ENCODE data around the gene ZFAND6. TPM values are rescaled to one million over a fixed set of nuclear protein-coding genes. Genes with fewer than 3 reads are reported as not detected.
"Not testable (repeated sequence)": the region's sequence is repeated elsewhere in the genome, so short reads cannot be mapped to it uniquely, and the experiment has no call there.

Gene ZFAND6
- total and polyA plus RNA-seq, 5 experiments from 2014 or later: 70.4 to 105 (median 100.0) TPM

DNA sequence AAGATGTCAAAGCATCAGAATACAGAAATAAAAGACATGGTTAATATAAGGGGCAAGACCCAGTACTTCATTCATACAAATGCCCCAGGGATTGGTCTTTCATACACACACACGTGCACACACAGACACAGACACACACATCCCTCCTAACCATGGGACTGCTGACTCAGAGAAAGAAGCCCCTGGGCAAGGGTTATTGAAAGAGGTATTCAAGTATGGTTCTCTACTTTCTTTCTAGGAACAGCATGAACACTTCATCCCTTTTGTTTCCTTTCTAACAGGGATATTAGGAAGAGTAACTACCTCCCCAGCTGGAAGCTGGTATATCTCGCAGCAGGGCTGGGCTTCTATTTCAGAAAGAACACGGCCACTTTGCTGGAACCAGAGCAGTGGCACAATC is 33.2 kb upstream of the ZFAND6 start:
- Mint-ChIP-seq H3K36me3 (no peaks in the 10 kb centered on the region), H3K27me3 (peaks cover 0 to 9% (median 3%) of the 10 kb centered on the region in 5 donors), H3K4me1 (peaks cover 0 to 11% (median 2%) of the 10 kb centered on the region in 4 donors), H3K27ac (peak overlapping the region in 1 of 10 donors; percentile 37), H3K4me3 (no peak overlapping the region), H3K9me3 (peaks cover 0 to 6% (median 0%) of the 10 kb centered on the region in 9 donors)
- POLR2A ChIA-PET: no interaction called here
- ATAC-seq (no peak), DNase-seq (no peak)

GRCh38 chr15:80026754-80027153 is 32.7 kb upstream of the ZFAND6 start:
- Mint-ChIP-seq H3K9me3 (peaks cover 0 to 6% (median 0%) of the 10 kb centered on the region in 9 donors), H3K4me1 (peaks cover 2 to 13% (median 3%) of the 10 kb centered on the region in 4 donors)
- POLR2A ChIA-PET: no interaction called here

DNA sequence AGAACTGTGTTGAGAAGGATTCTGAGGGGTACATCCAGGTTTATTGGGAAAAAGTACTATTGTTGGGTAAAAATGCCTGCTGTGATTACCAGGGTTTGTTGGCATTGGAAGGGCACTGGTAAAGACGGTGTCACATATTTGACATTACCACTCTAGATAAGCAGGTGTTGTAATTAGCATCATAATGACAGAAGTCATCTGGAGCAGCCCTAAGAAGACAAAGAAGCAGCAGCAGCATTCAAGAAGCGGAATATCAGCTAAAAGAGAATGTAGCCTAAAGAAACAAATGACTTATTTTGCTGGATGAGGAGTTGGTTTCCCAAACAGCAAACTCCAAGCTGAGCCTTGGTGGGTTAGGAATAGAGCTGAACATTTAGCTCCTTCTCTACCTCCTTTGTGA is 30.5 kb upstream of the ZFAND6 start:
- H3K9me3 Mint-ChIP-seq: no peaks in the 10 kb centered on the region
- DNase-seq: no peak
- no peaks in the 10 kb centered on the region for H3K36me3 Mint-ChIP-seq
- no peak overlapping the region for H3K4me3 Mint-ChIP-seq
- POLR2A ChIA-PET: no interaction called here
- ATAC-seq: no peak
- H3K4me1 Mint-ChIP-seq: peaks cover 0 to 22% (median 19%) of the 10 kb centered on the region in 4 donors
- H3K27ac Mint-ChIP-seq: no peak overlapping the region
- no peaks in the 10 kb centered on the region for H3K27me3 Mint-ChIP-seq

More at GRCh38 chr15:80026754-80027153, 32.7 kb upstream of the ZFAND6 start:
- DNase-seq: no peak
- ATAC-seq: no peak
- Mint-ChIP-seq H3K27ac (no peak overlapping the region), H3K27me3 (peaks cover 0 to 9% (median 3%) of the 10 kb centered on the region in 5 donors), H3K36me3 (no peaks in the 10 kb centered on the region), H3K4me3 (no peak overlapping the region)

DNA sequence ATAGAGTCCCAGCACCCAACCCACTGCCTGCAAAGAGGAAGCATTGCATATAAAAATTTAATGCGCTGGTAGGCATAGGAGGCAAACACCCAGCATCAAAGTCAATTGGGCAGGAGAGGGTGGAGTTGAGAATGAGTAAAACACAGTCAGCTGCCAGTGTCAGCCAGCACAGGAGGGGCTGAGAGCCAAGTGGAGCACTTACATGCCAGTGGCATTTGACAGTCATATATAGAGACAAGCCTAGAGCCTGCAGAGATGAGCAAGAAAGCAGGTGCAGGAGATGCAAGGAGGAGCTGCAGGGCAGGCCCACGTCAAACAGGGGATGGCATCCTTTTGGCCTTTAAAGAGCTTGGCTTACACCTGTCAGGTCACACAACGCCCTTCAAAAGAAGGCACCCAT is 27.6 kb upstream of the ZFAND6 start:
- Mint-ChIP-seq H3K36me3 (no peaks in the 10 kb centered on the region), H3K9me3 (no peaks in the 10 kb centered on the region), H3K27ac (peak overlapping the region in 3 of 10 donors; percentile 12 to 50 (median 38)), H3K27me3 (no peaks in the 10 kb centered on the region), H3K4me3 (peak overlapping the region in 1 of 10 donors; percentile 30), H3K4me1 (peaks cover 0 to 19% (median 17%) of the 10 kb centered on the region in 4 donors)
- POLR2A ChIA-PET: no interaction called here
- no peak for ATAC-seq
- no peak for DNase-seq

DNA sequence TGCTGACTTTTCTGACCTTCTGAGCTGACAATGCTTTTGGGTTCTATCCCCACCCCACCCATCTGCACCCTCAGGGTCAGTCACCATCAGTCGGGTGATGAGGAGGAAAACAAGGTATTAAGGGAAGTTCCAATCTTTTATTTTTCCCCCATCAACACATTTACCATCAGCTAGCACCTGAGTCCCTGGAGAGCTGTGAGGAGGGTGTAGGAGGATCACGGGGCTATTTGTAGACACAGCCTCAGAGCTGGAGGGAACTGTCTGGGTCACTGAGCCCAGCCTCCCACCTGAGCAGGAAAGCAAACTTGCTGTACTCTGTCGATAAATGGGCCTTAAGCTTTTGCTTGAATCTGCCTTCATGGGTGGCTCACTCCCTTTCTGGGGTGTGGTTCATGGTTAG is 24.8 kb upstream of the ZFAND6 start:
- H3K4me1 Mint-ChIP-seq: peaks cover 0 to 19% (median 17%) of the 10 kb centered on the region in 4 donors
- no peaks in the 10 kb centered on the region for H3K27me3 Mint-ChIP-seq
- H3K9me3 Mint-ChIP-seq: no peaks in the 10 kb centered on the region
- H3K4me3 Mint-ChIP-seq: no peak overlapping the region
- H3K27ac Mint-ChIP-seq: peak overlapping the region in 2 of 10 donors; percentile 35
- H3K36me3 Mint-ChIP-seq: peaks cover 0 to 3% (median 0%) of the 10 kb centered on the region in 3 donors
- ATAC-seq (no peak), DNase-seq (no peak)
- POLR2A ChIA-PET: interaction anchor here (0.6 kb wide), 1 partner anchor 10 kb away, joined by 4 read pairs; no protein-coding TSS in a partner anchor

DNA sequence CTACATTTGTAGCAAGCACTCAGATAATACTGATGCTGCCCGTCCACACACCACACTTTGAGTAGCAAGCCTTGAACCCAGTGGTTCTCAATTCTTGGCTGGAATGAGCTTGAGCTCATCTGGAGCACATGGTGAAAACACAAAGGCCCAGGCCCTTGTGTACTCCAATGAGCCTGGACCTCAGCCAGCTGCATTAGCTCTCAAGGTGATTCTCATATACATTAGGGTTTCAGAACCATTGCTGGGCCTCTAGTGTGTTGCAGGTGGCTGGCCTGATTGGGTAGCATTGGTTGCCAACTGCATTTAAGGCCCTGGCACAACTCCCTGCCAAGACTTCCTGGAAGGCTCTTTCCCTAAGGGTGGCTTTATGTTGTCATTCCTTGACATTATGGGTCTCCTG is 23.4 kb upstream of the ZFAND6 start:
- Mint-ChIP-seq H3K9me3 (no peaks in the 10 kb centered on the region), H3K4me3 (no peak overlapping the region), H3K27ac (no peak overlapping the region), H3K4me1 (peaks cover 0 to 19% (median 17%) of the 10 kb centered on the region in 4 donors), H3K36me3 (peaks cover 0 to 3% (median 0%) of the 10 kb centered on the region in 3 donors), H3K27me3 (no peaks in the 10 kb centered on the region)
- POLR2A ChIA-PET: no interaction called here
- DNase-seq (no peak), ATAC-seq (no peak)

- H3K9me3 Mint-ChIP-seq: no peaks in the 10 kb centered on the region
- peaks cover 0 to 3% (median 0%) of the 10 kb centered on the region in 3 donors for H3K36me3 Mint-ChIP-seq
Measured at GRCh38 chr15:80041494-80042253, 17.8 kb upstream of the ZFAND6 start.

DNA sequence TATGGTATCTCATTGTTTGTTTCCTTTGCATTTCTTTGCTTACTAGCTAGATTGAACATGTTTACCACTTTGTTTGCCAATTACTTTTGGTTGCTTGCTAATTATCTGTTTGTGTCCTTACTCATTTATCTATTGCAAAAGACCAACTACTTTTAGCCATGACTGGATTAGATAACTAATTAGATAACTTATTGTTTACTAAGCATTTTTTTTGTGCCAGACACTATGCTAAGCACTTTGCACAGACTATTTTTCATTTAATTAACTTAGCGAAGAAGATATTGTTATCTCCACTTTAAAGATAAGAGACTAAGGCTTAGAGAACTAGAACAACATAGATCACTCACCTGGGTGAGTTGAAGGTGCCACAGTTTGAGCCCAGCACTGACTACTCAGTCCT is 16.9 kb upstream of the ZFAND6 start:
- POLR2A ChIA-PET: no interaction called here
- no peak for DNase-seq
- Mint-ChIP-seq H3K36me3 (peaks cover 0 to 3% (median 0%) of the 10 kb centered on the region in 3 donors), H3K4me1 (no peaks in the 10 kb centered on the region), H3K9me3 (no peaks in the 10 kb centered on the region), H3K4me3 (no peak overlapping the region), H3K27ac (no peak overlapping the region), H3K27me3 (no peaks in the 10 kb centered on the region)
- no peak for ATAC-seq

More at GRCh38 chr15:80041494-80042253, 17.8 kb upstream of the ZFAND6 start:
- Mint-ChIP-seq H3K4me1 (no peaks in the 10 kb centered on the region), H3K4me3 (no peak overlapping the region), H3K27ac (peak overlapping the region in 1 of 10 donors; percentile 55), H3K27me3 (no peaks in the 10 kb centered on the region)
- DNase-seq: no peak
- no peak for ATAC-seq
- POLR2A ChIA-PET: no interaction called here

DNA sequence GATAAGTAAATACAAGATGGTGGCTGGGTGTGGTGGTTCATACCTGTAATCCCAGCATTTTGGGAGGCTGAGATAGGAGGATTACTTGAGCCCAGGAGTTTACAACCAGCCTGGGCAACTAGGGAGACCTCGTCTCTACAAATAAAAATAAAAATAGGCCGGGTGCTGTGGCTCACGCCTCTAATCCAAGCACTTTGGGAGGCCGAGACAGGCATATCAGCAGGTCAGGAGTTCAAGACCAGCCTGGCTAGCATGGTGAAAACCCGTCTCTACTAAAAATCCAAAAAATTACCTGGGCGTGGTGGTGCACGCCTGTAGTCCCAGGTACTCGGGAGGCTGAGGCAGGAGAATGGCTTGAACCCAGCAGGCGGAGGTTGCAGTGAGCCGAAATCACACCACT is 14.3 kb upstream of the ZFAND6 start:
- ATAC-seq, DNase-seq, H3K27ac Mint-ChIP-seq, H3K27me3 Mint-ChIP-seq, POLR2A ChIA-PET, H3K9me3 Mint-ChIP-seq, H3K4me3 Mint-ChIP-seq, H3K36me3 Mint-ChIP-seq, H3K4me1 Mint-ChIP-seq: not testable (repeated sequence)

GRCh38 chr15:80049046-80049445 is 10.4 kb upstream of the ZFAND6 start:
- no peak overlapping the region for H3K4me3 Mint-ChIP-seq
- H3K36me3 Mint-ChIP-seq: no peaks in the 10 kb centered on the region
- ATAC-seq: no peak
- H3K27ac Mint-ChIP-seq: no peak overlapping the region
- H3K9me3 Mint-ChIP-seq: no peaks in the 10 kb centered on the region
- POLR2A ChIA-PET: no interaction called here
- DNase-seq: no peak
- no peaks in the 10 kb centered on the region for H3K27me3 Mint-ChIP-seq
- peaks cover 0 to 5% (median 0%) of the 10 kb centered on the region in 4 donors for H3K4me1 Mint-ChIP-seq

DNA sequence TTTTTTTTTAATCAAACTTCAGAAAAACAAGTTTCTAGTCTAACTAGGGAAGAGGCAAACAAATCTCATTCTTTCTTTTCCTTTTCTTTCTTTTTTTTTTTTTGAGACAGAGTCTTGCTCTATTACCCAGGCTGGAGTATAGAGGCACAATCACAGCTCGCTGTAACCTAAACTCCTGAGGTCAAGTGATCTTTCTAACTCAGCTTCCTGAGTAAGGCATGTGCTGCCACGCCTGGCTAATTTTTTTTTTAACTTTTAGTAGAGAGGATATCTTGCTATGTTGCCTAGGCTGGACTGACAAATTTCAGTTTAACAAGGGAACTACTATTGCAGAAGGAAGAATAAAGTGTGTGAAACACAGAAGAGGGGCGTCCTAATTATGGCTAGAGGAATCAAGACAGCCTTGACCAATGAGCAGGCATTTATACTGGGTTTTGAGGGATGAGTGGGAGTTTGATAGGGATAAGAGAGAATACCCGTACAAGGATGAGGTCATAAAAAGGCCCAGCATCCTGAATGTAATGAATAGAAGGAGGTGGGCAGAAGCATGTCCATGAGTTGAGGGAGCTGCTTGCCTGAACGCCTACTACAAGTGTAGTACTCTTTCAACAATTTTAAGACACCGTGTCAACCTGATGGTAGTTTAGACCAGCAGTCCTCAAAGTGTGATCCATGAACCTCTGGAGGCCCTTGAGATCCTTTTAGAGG is 6.7 kb upstream of the ZFAND6 start:
- POLR2A ChIA-PET: no interaction called here
- Mint-ChIP-seq H3K4me3 (no peak overlapping the region), H3K27ac (peak overlapping the region in 1 of 10 donors; percentile 41), H3K9me3 (no peaks in the 10 kb centered on the region), H3K4me1 (peaks cover 0 to 5% (median under 1%) of the 10 kb centered on the region in 4 donors), H3K27me3 (no peaks in the 10 kb centered on the region), H3K36me3 (no peaks in the 10 kb centered on the region)
- DNase-seq (no peak), ATAC-seq (no peak)

DNA sequence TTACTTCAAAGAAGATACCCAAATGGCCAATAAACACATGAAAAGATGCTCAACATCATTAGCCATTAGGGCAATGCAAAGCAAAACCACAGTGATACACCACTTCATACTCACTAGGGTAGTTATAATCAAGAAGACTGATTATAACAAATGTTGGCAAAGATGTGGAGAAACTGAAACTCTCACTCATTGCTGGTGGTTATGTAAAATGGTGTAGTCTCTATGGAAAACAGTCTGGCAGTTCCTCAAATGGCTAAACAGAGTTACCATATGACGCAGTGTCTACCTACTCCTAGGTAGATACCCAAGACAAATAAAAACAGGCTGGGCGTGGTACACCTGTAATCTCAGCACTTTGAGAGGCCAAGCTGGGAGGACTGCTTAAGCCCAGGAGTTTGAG is 3.5 kb upstream of the ZFAND6 start:
- Mint-ChIP-seq H3K4me3 (no peak overlapping the region), H3K36me3 (no peaks in the 10 kb centered on the region), H3K4me1 (peaks cover 2 to 16% (median 6%) of the 10 kb centered on the region in 4 donors)

DNA sequence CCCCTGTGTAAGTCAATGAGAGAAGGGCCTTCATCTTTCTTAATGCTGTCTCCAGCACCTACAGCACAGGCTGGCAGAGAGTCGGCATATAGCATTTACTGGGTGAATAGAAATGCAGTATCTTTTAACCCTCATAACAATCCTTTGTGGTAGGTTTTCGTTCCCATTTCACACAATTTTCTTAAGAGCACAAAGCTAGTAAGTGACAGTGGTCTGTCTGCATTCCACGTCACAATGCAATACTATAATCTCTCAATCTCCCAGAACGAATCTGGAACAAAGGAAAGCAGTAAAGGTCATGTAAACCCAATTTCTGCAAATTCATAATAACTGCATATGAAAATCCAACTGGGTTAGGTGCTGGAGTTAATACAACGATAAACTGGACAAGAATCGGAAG is 1.4 kb upstream of the ZFAND6 start:
- H3K9me3 Mint-ChIP-seq: no peaks in the 10 kb centered on the region
- peaks cover 12 to 38% (median 22%) of the 10 kb centered on the region in 4 donors for H3K4me1 Mint-ChIP-seq
- H3K27ac Mint-ChIP-seq: peak overlapping the region in 3 of 10 donors; percentile 24 to 76 (median 48)
- no peak for DNase-seq
- POLR2A ChIA-PET: interaction anchor here (1.8 kb wide), 1 partner anchor 135 kb away, joined by 10 read pairs; no protein-coding TSS in a partner anchor
- H3K4me3 Mint-ChIP-seq: peak overlapping the region in 9 of 10 donors; percentile 45 to 93 (median 72)
- no peaks in the 10 kb centered on the region for H3K27me3 Mint-ChIP-seq
- ATAC-seq: no peak
- H3K36me3 Mint-ChIP-seq: no peaks in the 10 kb centered on the region

More for the DNA sequence above, 3.5 kb upstream of the ZFAND6 start:
- ATAC-seq (no peak), DNase-seq (no peak)
- Mint-ChIP-seq H3K27me3 (no peaks in the 10 kb centered on the region), H3K27ac (no peak overlapping the region), H3K9me3 (no peaks in the 10 kb centered on the region)
- POLR2A ChIA-PET: no interaction called here
